Stimulated activated CD4-positive, alpha-beta T cell treated with anti-CD3 and anti-CD28 coated beads, Interleukin-4, amount 100 ng/mL, for 24 hours (primary cell): ENCODE results near the gene ETV2.
"Not testable (repeated sequence)": the region's sequence is repeated elsewhere in the genome, so short reads cannot be mapped to it uniquely, and the experiment has no call there.

Source experiments
- DNase-seq: peaks from one replicate; pipeline ENCODE4 v3.0.0-alpha.2; 2020

ETV2 gene

GRCh38 chr19:35641515-35642151 lies at the start of gene ETV2:
Gene ETV2 (plus strand): TSS chr19:35641745. CDS start chr19:35642461, 716 bp downstream.
- peak; percentile 39 for DNase-seq

- DNase-seq = peak; percentile 28
These were observed 49.3 kb upstream of the ETV2 start for GRCh38 chr19:35592226-35592625.

GRCh38 chr19:35595026-35595425 lies 46.5 kb upstream of the ETV2 start:
- DNase-seq = not testable (repeated sequence)

- no peak for DNase-seq
These were observed 45.6 kb upstream of the ETV2 start for GRCh38 chr19:35595928-35596327.

GRCh38 chr19:35596366-35596999 lies 45.1 kb upstream of the ETV2 start:
- no peak for DNase-seq

GRCh38 chr19:35601971-35602370 lies 39.6 kb upstream of the ETV2 start:
- DNase-seq = no peak

GRCh38 chr19:35604436-35604835 lies 37.1 kb upstream of the ETV2 start:
- not testable (repeated sequence) for DNase-seq

GRCh38 chr19:35607170-35607569 lies 34.4 kb upstream of the ETV2 start:
- DNase-seq = not testable (repeated sequence)

- no peak for DNase-seq
These were observed 33.9 kb upstream of the ETV2 start for GRCh38 chr19:35607661-35608060.

- DNase-seq = no peak
These were observed 33.3 kb upstream of the ETV2 start for GRCh38 chr19:35608251-35608650.

GRCh38 chr19:35609851-35610353 lies 31.6 kb upstream of the ETV2 start:
- DNase-seq = peak; percentile 15

GRCh38 chr19:35612224-35612558 lies 29.4 kb upstream of the ETV2 start:
- DNase-seq = no peak

- peak; percentile 94 for DNase-seq
These were observed 28.8 kb upstream of the ETV2 start, which contains the start of gene HAUS5 for GRCh38 chr19:35612559-35613321. Gene HAUS5 (plus strand): TSS chr19:35612735. CDS start chr19:35612795, 60 bp downstream.

- no peak for DNase-seq
These were observed 28.0 kb upstream of the ETV2 start for GRCh38 chr19:35613574-35613973.

- DNase-seq = no peak
These were observed 26.5 kb upstream of the ETV2 start for GRCh38 chr19:35615036-35615435.

- DNase-seq = no peak
These were observed 22.7 kb upstream of the ETV2 start for GRCh38 chr19:35618857-35619256.

GRCh38 chr19:35619290-35619923 lies 22.1 kb upstream of the ETV2 start:
- DNase-seq = no peak

GRCh38 chr19:35620001-35620400 lies 21.5 kb upstream of the ETV2 start:
- DNase-seq = no peak

GRCh38 chr19:35621708-35622107 lies 19.8 kb upstream of the ETV2 start:
- DNase-seq = no peak

GRCh38 chr19:35622750-35623149 lies 18.8 kb upstream of the ETV2 start:
- DNase-seq = no peak

- DNase-seq = no peak
These were observed 18.1 kb upstream of the ETV2 start for GRCh38 chr19:35623327-35624010.

- DNase-seq = no peak
These were observed 13.3 kb upstream of the ETV2 start for GRCh38 chr19:35628264-35628564.
